Measurements from ENCODE around the gene DPEP1.

The DPEP1 gene

GRCh38 chr16:89600427-89600826, 13.0 kb upstream of the DPEP1 start:
- no peak for DNase-seq

- DNase-seq: no peak
Observed at GRCh38 chr16:89600956-89601355, 12.5 kb upstream of the DPEP1 start.

- DNase-seq: no peak
Observed at GRCh38 chr16:89601906-89602272, 11.6 kb upstream of the DPEP1 start.

GRCh38 chr16:89602273-89602951, 11.0 kb upstream of the DPEP1 start:
- no peak for DNase-seq

- DNase-seq: no peak
Observed at GRCh38 chr16:89602952-89603590, 10.4 kb upstream of the DPEP1 start.

- no peak for DNase-seq
Observed at GRCh38 chr16:89604764-89605163, 8.7 kb upstream of the DPEP1 start.

GRCh38 chr16:89605186-89605970, 8.1 kb upstream of the DPEP1 start:
- DNase-seq: no peak

- DNase-seq: no peak
Observed at GRCh38 chr16:89606006-89606405, 7.4 kb upstream of the DPEP1 start.

- DNase-seq: no peak
Observed at GRCh38 chr16:89607453-89607852, 6.0 kb upstream of the DPEP1 start.

GRCh38 chr16:89607937-89608740, 5.3 kb upstream of the DPEP1 start:
- no peak for DNase-seq

- no peak for DNase-seq
Observed at GRCh38 chr16:89610108-89610453, 3.4 kb upstream of the DPEP1 start.

GRCh38 chr16:89612415-89613166, 851 bp upstream of the DPEP1 start:
- DNase-seq: no peak

- no peak for DNase-seq
Observed at GRCh38 chr16:89613954-89614459, 565 bp downstream of the DPEP1 start.

GRCh38 chr16:89615176-89615575, 1.7 kb downstream of the DPEP1 start:
- DNase-seq: no peak

- no peak for DNase-seq
Observed at GRCh38 chr16:89615596-89616090, 2.2 kb downstream of the DPEP1 start.

GRCh38 chr16:89616623-89617022, 3.2 kb downstream of the DPEP1 start:
- DNase-seq: no peak

GRCh38 chr16:89617036-89617435, 3.6 kb downstream of the DPEP1 start:
- no peak for DNase-seq

- DNase-seq: no peak
Observed at GRCh38 chr16:89618109-89618998, 4.9 kb downstream of the DPEP1 start.

- DNase-seq: no peak
Observed at GRCh38 chr16:89619840-89620239, 6.4 kb downstream of the DPEP1 start.

GRCh38 chr16:89620406-89620841, 7.0 kb downstream of the DPEP1 start:
- no peak for DNase-seq

GRCh38 chr16:89621136-89621697, 7.8 kb downstream of the DPEP1 start:
- DNase-seq: no peak
